HEK293 (cell line): ENCODE data around the gene GREB1L.

Source experiments
- CTCF ChIA-PET: fragments of 350-600 bp; formaldehyde crosslinking; extraction: SDS; loops from one replicate; lab custom pipeline; 2021; ENCODE audit warnings: antibody characterized with exemption; lab: Yijun Ruan, JAX
- POLR2A ChIA-PET: fragments of 300-600 bp; formaldehyde crosslinking; extraction: SDS; loops from one replicate; lab custom pipeline; 2020; ENCODE audit warnings: antibody characterized with exemption, inconsistent platforms; lab: Yijun Ruan, JAX
- H3K27ac ChIP-seq: fragments of 200-500 bp; sonication (Bioruptor generic); 2 replicates; pipeline ENCODE4 v1.5.1; 2014; ENCODE audit warnings: low read depth, low read length, control low read depth, inconsistent platforms; ENCODE audit errors: extremely low read depth
- H3K36me3 ChIP-seq, 2 experiments: fragments of 200-500 bp in 1 of 2; sonication (Bioruptor generic) in 1 of 2; 1 replicate in 1 of 2; 2 replicates in 1 of 2; pipeline ENCODE4 v1.5.1; 2014 to 2017; ENCODE audit warnings: inconsistent platforms in 2 of 2, low read length in 2 of 2; ENCODE audit not compliant: control insufficient read depth in 2 of 2, insufficient read depth in 1 of 2
- H3K4me1 ChIP-seq: fragments of 200-500 bp; sonication (Bioruptor generic); 2 replicates; pipeline ENCODE4 v1.5.1; 2014; ENCODE audit warnings: mild to moderate bottlenecking, low read length, inconsistent platforms; ENCODE audit not compliant: control insufficient read depth, insufficient read depth
- H3K4me3 ChIP-seq: 2 replicates; pipeline ENCODE4 v1.5.1; 2011; ENCODE audit warnings: low read depth, mild to moderate bottlenecking, control low read depth, low read length, moderate library complexity
- H3K9me3 ChIP-seq: fragments of 200-500 bp; sonication (Bioruptor generic); 2 replicates; pipeline ENCODE4 v1.5.1; 2014; ENCODE audit warnings: low read depth, low read length, inconsistent platforms; ENCODE audit not compliant: control insufficient read depth, insufficient read depth
- BCL11B ChIP-seq: fragments of 450-650 bp; formaldehyde crosslinking; IDR thresholded peaks from 2 replicates; pipeline ENCODE4 v1.5.1; 2016; ENCODE audit warnings: low read depth, missing biosample characterization, missing genetic modification characterization
- FEZF1 ChIP-seq: fragments of 450-650 bp; formaldehyde crosslinking; IDR thresholded peaks from 2 replicates; pipeline ENCODE4 v1.5.1; 2016; ENCODE audit warnings: missing biosample characterization, missing genetic modification characterization
- OVOL3 ChIP-seq: fragments of 450-650 bp; formaldehyde crosslinking; IDR thresholded peaks from 2 replicates; pipeline ENCODE4 v1.5.1; 2016; ENCODE audit warnings: missing biosample characterization, missing genetic modification characterization
- PRDM1 ChIP-seq: fragments of 450-650 bp; formaldehyde crosslinking; IDR thresholded peaks from 2 replicates; pipeline ENCODE4; 2016; ENCODE audit warnings: missing biosample characterization, missing genetic modification characterization
- SP7 ChIP-seq: fragments of 450-650 bp; formaldehyde crosslinking; IDR thresholded peaks from 2 replicates; pipeline ENCODE4 v1.5.1; 2016; ENCODE audit warnings: missing biosample characterization, missing genetic modification characterization
- WT1 ChIP-seq: fragments of 450-650 bp; formaldehyde crosslinking; IDR thresholded peaks from 2 replicates; pipeline ENCODE4 v1.5.1; 2016; ENCODE audit warnings: missing biosample characterization, missing genetic modification characterization
- YY2 ChIP-seq: fragments of 450-650 bp; formaldehyde crosslinking; IDR thresholded peaks from 2 replicates; pipeline ENCODE4 v1.5.1; 2016; ENCODE audit warnings: missing biosample characterization, missing genetic modification characterization
- ZNF133 ChIP-seq: fragments of 450-650 bp; formaldehyde crosslinking; IDR thresholded peaks from 2 replicates; pipeline ENCODE4 v1.5.1; 2016; ENCODE audit warnings: missing biosample characterization, missing genetic modification characterization
- ZNF155 ChIP-seq: fragments of 450-650 bp; formaldehyde crosslinking; IDR thresholded peaks from 2 replicates; pipeline ENCODE4 v1.5.1; 2016; ENCODE audit warnings: missing biosample characterization, missing genetic modification characterization
- ZNF211 ChIP-seq: fragments of 450-650 bp; formaldehyde crosslinking; IDR thresholded peaks from 2 replicates; pipeline ENCODE4 v1.5.1; 2016; ENCODE audit warnings: low read depth, missing biosample characterization, missing genetic modification characterization
- ZNF266 ChIP-seq: fragments of 450-650 bp; formaldehyde crosslinking; IDR thresholded peaks from 2 replicates; pipeline ENCODE4 v1.5.1; 2016; ENCODE audit warnings: missing biosample characterization, missing genetic modification characterization, low read depth
- ZNF623 ChIP-seq: fragments of 450-650 bp; formaldehyde crosslinking; IDR thresholded peaks from 2 replicates; pipeline ENCODE4 v1.5.1; 2016; ENCODE audit warnings: missing biosample characterization, missing genetic modification characterization
- ZNF747 ChIP-seq: fragments of 450-650 bp; formaldehyde crosslinking; IDR thresholded peaks from 2 replicates; pipeline ENCODE4 v1.5.1; 2016; ENCODE audit warnings: missing biosample characterization, missing genetic modification characterization
- ZNF768 ChIP-seq: fragments of 450-650 bp; formaldehyde crosslinking; IDR thresholded peaks from 2 replicates; pipeline ENCODE4 v1.5.1; 2018; ENCODE audit warnings: missing biosample characterization, mild to moderate bottlenecking, missing genetic modification characterization
- TF ChIP-seq, protein P1 (sequence below): fragments of 450-650 bp; formaldehyde crosslinking; IDR thresholded peaks from 2 replicates; pipeline ENCODE4 v1.5.1; 2017; ENCODE audit warnings: missing biosample characterization, missing genetic modification characterization
- TF ChIP-seq, protein P2 (sequence below): fragments of 450-650 bp; formaldehyde crosslinking; optimal IDR thresholded peaks from 2 replicates; pipeline ENCODE3; 2016; ENCODE audit warnings: missing biosample characterization, mild to moderate bottlenecking, missing genetic modification characterization
- TF ChIP-seq, protein P3 (sequence below): fragments of 450-650 bp; formaldehyde crosslinking; IDR thresholded peaks from 2 replicates; pipeline ENCODE4 v1.5.1; 2016; ENCODE audit warnings: missing biosample characterization, missing genetic modification characterization
- TF ChIP-seq, protein P4 (sequence below): fragments of 450-650 bp; formaldehyde crosslinking; IDR thresholded peaks from 2 replicates; pipeline ENCODE4 v1.5.1; 2016; ENCODE audit warnings: missing biosample characterization, missing genetic modification characterization
- TF ChIP-seq, protein P5 (sequence below): fragments of 450-650 bp; formaldehyde crosslinking; IDR thresholded peaks from 2 replicates; pipeline ENCODE4 v1.5.1; 2016; ENCODE audit warnings: missing biosample characterization, missing genetic modification characterization, borderline replicate concordance
- TF ChIP-seq, protein P6 (sequence below): sonication (generic); formaldehyde crosslinking; IDR thresholded peaks from 2 replicates; pipeline ENCODE4 v1.8.1; 2022; ENCODE audit warnings: mild to moderate bottlenecking, moderate library complexity, missing genetic modification reagents
- TF ChIP-seq, protein P7 (sequence below): fragments of 450-650 bp; formaldehyde crosslinking; IDR thresholded peaks from 2 replicates; pipeline ENCODE4 v1.5.1; 2017; ENCODE audit warnings: missing biosample characterization, mild to moderate bottlenecking, missing genetic modification characterization, moderate library complexity
- TF ChIP-seq, protein P8 (sequence below): fragments of 450-650 bp; formaldehyde crosslinking; IDR thresholded peaks from 2 replicates; pipeline ENCODE4 v1.5.1; 2016; ENCODE audit warnings: missing biosample characterization, missing genetic modification characterization

The GREB1L gene

DNA sequence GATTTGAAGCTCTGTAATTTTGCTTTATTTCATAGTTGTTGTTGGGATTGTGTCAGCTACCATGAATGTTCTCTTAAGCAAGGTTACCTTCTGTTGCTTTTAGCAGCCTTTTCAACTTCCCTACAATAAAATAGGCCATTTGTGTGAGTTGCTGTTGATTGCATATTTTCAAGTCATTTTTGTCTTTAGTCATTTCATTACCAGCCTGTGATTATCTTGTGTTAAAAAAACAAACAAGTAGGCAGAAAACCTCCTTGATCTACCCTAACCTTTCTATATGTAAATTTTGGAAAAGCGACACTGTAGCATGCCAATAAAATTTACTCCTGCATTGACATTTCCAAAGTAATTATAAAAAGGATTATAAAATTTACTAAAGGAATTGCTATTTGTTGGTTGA lies 19.3 kb downstream of the GREB1L start (continued):
- TF ChIP-seq ZNF266 (tag by site-specific recombination) (no peak), SP7 (tag by site-specific recombination) (peak; percentile 84), YY2 (no peak), OVOL3 (no peak), FEZF1 (tag by site-specific recombination) (peak; percentile 96), ZNF133 (tag by site-specific recombination) (no peak), ZNF155 (no peak), PRDM1 (tag by site-specific recombination) (no peak), ZNF747 (tag by site-specific recombination) (no peak), ZNF623 (tag by site-specific recombination) (no peak), WT1 (peak; percentile 49; the same call in 1 of the 2 replicates), ZNF211 (tag by site-specific recombination) (no peak), ZNF768 (tag by site-specific recombination) (no peak), BCL11B (tag by site-specific recombination) (no peak)
- TF ChIP-seq, protein P1, sequence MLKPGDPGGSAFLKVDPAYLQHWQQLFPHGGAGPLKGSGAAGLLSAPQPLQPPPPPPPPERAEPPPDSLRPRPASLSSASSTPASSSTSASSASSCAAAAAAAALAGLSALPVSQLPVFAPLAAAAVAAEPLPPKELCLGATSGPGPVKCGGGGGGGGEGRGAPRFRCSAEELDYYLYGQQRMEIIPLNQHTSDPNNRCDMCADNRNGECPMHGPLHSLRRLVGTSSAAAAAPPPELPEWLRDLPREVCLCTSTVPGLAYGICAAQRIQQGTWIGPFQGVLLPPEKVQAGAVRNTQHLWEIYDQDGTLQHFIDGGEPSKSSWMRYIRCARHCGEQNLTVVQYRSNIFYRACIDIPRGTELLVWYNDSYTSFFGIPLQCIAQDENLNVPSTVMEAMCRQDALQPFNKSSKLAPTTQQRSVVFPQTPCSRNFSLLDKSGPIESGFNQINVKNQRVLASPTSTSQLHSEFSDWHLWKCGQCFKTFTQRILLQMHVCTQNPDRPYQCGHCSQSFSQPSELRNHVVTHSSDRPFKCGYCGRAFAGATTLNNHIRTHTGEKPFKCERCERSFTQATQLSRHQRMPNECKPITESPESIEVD (tag by site-specific recombination): peak; percentile 82
- TF ChIP-seq, protein P2, sequence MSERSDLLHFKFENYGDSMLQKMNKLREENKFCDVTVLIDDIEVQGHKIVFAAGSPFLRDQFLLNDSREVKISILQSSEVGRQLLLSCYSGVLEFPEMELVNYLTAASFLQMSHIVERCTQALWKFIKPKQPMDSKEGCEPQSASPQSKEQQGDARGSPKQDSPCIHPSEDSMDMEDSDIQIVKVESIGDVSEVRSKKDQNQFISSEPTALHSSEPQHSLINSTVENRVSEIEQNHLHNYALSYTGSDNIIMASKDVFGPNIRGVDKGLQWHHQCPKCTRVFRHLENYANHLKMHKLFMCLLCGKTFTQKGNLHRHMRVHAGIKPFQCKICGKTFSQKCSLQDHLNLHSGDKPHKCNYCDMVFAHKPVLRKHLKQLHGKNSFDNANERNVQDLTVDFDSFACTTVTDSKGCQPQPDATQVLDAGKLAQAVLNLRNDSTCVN: no peak
- TF ChIP-seq, protein P3, sequence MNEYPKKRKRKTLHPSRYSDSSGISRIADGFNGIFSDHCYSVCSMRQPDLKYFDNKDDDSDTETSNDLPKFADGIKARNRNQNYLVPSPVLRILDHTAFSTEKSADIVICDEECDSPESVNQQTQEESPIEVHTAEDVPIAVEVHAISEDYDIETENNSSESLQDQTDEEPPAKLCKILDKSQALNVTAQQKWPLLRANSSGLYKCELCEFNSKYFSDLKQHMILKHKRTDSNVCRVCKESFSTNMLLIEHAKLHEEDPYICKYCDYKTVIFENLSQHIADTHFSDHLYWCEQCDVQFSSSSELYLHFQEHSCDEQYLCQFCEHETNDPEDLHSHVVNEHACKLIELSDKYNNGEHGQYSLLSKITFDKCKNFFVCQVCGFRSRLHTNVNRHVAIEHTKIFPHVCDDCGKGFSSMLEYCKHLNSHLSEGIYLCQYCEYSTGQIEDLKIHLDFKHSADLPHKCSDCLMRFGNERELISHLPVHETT (tag by site-specific recombination): no peak
- TF ChIP-seq, protein P4, sequence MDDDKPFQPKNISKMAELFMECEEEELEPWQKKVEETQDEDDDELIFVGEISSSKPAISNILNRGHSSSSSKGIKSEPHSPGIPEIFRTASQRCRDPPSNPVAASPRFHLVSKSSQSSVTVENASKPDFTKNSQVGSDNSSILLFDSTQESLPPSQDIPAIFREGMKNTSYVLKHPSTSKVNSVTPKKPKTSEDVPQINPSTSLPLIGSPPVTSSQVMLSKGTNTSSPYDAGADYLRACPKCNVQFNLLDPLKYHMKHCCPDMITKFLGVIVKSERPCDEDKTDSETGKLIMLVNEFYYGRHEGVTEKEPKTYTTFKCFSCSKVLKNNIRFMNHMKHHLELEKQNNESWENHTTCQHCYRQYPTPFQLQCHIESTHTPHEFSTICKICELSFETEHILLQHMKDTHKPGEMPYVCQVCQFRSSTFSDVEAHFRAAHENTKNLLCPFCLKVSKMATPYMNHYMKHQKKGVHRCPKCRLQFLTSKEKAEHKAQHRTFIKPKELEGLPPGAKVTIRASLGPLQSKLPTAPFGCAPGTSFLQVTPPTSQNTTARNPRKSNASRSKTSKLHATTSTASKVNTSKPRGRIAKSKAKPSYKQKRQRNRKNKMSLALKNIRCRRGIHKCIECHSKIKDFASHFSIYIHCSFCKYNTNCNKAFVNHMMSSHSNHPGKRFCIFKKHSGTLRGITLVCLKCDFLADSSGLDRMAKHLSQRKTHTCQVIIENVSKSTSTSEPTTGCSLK: no peak
- TF ChIP-seq, protein P5, sequence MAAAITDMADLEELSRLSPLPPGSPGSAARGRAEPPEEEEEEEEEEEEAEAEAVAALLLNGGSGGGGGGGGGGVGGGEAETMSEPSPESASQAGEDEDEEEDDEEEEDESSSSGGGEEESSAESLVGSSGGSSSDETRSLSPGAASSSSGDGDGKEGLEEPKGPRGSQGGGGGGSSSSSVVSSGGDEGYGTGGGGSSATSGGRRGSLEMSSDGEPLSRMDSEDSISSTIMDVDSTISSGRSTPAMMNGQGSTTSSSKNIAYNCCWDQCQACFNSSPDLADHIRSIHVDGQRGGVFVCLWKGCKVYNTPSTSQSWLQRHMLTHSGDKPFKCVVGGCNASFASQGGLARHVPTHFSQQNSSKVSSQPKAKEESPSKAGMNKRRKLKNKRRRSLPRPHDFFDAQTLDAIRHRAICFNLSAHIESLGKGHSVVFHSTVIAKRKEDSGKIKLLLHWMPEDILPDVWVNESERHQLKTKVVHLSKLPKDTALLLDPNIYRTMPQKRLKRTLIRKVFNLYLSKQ (tag by site-specific recombination): no peak
- TF ChIP-seq, protein P6, sequence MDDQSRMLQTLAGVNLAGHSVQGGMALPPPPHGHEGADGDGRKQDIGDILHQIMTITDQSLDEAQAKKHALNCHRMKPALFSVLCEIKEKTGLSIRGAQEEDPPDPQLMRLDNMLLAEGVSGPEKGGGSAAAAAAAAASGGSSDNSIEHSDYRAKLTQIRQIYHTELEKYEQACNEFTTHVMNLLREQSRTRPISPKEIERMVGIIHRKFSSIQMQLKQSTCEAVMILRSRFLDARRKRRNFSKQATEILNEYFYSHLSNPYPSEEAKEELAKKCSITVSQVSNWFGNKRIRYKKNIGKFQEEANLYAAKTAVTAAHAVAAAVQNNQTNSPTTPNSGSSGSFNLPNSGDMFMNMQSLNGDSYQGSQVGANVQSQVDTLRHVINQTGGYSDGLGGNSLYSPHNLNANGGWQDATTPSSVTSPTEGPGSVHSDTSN: no peak

DNA sequence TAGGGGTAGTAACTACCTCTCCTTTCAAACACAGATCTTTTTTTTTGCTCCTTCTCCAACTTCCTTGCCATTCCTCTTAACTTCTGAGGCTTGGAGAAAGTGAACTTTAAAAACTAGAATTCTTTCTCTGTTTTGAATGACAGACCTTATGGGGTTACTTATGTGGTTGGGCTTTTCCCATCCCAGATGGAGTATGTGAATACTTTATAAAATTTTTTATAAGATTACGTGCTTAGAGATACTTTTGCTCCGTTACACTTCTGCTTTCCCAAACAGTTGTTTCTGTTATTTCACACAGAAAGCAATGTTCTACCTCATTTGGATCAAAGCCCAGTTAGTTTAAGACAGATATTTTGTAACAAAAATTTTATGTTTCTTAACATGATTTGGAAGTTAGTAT lies 20.2 kb downstream of the GREB1L start:
- CTCF ChIA-PET: no interaction called here
- no peak overlapping the region for H3K27ac ChIP-seq

More for the DNA sequence above, 20.2 kb downstream of the GREB1L start:
- Histone ChIP-seq H3K4me3 (no peak overlapping the region), H3K9me3 (no peaks in the 10 kb centered on the region), H3K4me1 (peaks cover 40% of the 10 kb centered on the region), H3K36me3 (no peaks in the 10 kb centered on the region)
- TF ChIP-seq, protein P7, sequence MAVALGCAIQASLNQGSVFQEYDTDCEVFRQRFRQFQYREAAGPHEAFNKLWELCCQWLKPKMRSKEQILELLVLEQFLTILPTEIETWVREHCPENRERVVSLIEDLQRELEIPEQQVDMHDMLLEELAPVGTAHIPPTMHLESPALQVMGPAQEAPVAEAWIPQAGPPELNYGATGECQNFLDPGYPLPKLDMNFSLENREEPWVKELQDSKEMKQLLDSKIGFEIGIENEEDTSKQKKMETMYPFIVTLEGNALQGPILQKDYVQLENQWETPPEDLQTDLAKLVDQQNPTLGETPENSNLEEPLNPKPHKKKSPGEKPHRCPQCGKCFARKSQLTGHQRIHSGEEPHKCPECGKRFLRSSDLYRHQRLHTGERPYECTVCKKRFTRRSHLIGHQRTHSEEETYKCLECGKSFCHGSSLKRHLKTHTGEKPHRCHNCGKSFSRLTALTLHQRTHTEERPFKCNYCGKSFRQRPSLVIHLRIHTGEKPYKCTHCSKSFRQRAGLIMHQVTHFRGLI (tag by site-specific recombination): peak; percentile 76
- TF ChIP-seq, protein P8, sequence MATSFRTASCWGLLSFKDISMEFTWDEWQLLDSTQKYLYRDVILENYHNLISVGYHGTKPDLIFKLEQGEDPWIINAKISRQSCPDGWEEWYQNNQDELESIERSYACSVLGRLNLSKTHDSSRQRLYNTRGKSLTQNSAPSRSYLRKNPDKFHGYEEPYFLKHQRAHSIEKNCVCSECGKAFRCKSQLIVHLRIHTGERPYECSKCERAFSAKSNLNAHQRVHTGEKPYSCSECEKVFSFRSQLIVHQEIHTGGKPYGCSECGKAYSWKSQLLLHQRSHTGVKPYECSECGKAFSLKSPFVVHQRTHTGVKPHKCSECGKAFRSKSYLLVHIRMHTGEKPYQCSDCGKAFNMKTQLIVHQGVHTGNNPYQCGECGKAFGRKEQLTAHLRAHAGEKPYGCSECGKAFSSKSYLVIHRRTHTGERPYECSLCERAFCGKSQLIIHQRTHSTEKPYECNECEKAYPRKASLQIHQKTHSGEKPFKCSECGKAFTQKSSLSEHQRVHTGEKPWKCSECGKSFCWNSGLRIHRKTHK (tag by site-specific recombination): no peak
- TF ChIP-seq, all 188 proteins: peak for 1
- POLR2A ChIA-PET: no interaction called here
